Stomach (tissue), 4 donors: ENCODE measurements around the gene AGPAT4.

Experiments
- POLR2A ChIP-seq, 4 donors: fragments of 450-650 bp; IDR thresholded peaks; one replicate each; pipeline ENCODE4 v1.6.1; 2016; ENCODE audit warnings: antibody characterized with exemption in 4 of 4, control low read depth in 2 of 4, mild to moderate bottlenecking in 1 of 4, moderate library complexity in 1 of 4
- POLR2AphosphoS5 ChIP-seq, 3 donors: sonication (generic); formaldehyde crosslinking; IDR thresholded peaks; one replicate each; pipeline ENCODE4 v1.6.1; 2016; ENCODE audit warnings: antibody characterized with exemption in 3 of 3
- TF ChIP-seq, protein P1 (sequence below), 7 experiments: fragments of 450-650 bp in 4 of 7; fragments of 200-600 bp in 3 of 7; sonication (generic) in 3 of 7; IDR thresholded peaks; one replicate each; pipeline ENCODE4 v1.5.1; 2016 to 2019; ENCODE audit warnings: antibody characterized with exemption in 7 of 7, control low read depth in 2 of 7, mild to moderate bottlenecking in 1 of 7

- TF ChIP-seq, protein P1, sequence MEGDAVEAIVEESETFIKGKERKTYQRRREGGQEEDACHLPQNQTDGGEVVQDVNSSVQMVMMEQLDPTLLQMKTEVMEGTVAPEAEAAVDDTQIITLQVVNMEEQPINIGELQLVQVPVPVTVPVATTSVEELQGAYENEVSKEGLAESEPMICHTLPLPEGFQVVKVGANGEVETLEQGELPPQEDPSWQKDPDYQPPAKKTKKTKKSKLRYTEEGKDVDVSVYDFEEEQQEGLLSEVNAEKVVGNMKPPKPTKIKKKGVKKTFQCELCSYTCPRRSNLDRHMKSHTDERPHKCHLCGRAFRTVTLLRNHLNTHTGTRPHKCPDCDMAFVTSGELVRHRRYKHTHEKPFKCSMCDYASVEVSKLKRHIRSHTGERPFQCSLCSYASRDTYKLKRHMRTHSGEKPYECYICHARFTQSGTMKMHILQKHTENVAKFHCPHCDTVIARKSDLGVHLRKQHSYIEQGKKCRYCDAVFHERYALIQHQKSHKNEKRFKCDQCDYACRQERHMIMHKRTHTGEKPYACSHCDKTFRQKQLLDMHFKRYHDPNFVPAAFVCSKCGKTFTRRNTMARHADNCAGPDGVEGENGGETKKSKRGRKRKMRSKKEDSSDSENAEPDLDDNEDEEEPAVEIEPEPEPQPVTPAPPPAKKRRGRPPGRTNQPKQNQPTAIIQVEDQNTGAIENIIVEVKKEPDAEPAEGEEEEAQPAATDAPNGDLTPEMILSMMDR (IDR thresholded peaks at IDR 0.05): no peak
- TF ChIP-seq POLR2A (IDR thresholded peaks at IDR 0.05) (no peak), POLR2AphosphoS5 (IDR thresholded peaks at IDR 0.05) (no peak)
Observed at GRCh38 chr6:161130967-161131766, 142.7 kb downstream of the AGPAT4 start.
